Naive thymus-derived CD4-positive, alpha-beta T cell (primary cell): ENCODE results near the gene PNMA8C. TPM values are rescaled to one million over a fixed set of nuclear protein-coding genes. Genes with fewer than 3 reads are reported as not detected.
"Not testable (repeated sequence)": the region's sequence is repeated elsewhere in the genome, so short reads cannot be mapped to it uniquely, and the experiment has no call there.

Experiments
- ATAC-seq: fragments of 150-1000 bp; cut with Tn5 transposase; 2 replicates; pipeline ENCODE4 v1.10.0; 2021; ENCODE audit warnings: mild to moderate bottlenecking, moderate library complexity
- CTCF ChIA-PET: fragments of 350-600 bp; sonication (Branson Sonifier 250); formaldehyde crosslinking; loops from one replicate; lab custom pipeline; 2021; ENCODE audit warnings: antibody characterized with exemption; lab: Charles Lee
- POLR2A ChIA-PET: fragments of 350-600 bp; sonication (Branson Sonifier 250); formaldehyde crosslinking; loops from one replicate; lab custom pipeline; 2021; ENCODE audit warnings: antibody characterized with exemption, inconsistent platforms; lab: Charles Lee
- DNase-seq, 9 donors: peaks; one replicate each; pipeline versions ENCODE4 v3.0.0 to v3.0.0-alpha.2; 2020 to 2022; ENCODE audit warnings: mixed read lengths in 1 of 9
- H3K27ac ChIP-seq: one replicate; pipeline ENCODE4 v1.7.0; 2013; ENCODE audit warnings: mild to moderate bottlenecking, low read depth, low read length, moderate library complexity
- H3K27me3 ChIP-seq, 2 donors: one replicate each; pipeline ENCODE4 v1.7.0; 2013; ENCODE audit warnings: low read length in 2 of 2, mild to moderate bottlenecking in 2 of 2, moderate library complexity in 2 of 2; ENCODE audit not compliant: control insufficient read depth in 2 of 2, insufficient read depth in 2 of 2
- H3K36me3 ChIP-seq, 3 experiments: 1 replicate in 2 of 3; 2 replicates in 1 of 3; pipeline ENCODE4 v1.7.0; 2013; ENCODE audit warnings: low read length in 3 of 3, mild to moderate bottlenecking in 3 of 3, moderate library complexity in 1 of 3; ENCODE audit not compliant: insufficient read depth in 3 of 3, control insufficient read depth in 2 of 3
- H3K4me1 ChIP-seq, 2 donors: one replicate each; pipeline ENCODE4 v1.7.0; 2013; ENCODE audit warnings: low read length in 2 of 2, mild to moderate bottlenecking in 2 of 2, moderate library complexity in 1 of 2; ENCODE audit not compliant: control insufficient read depth in 2 of 2, insufficient read depth in 2 of 2
- H3K4me3 ChIP-seq: 2 replicates; pipeline ENCODE4 v1.7.0; 2013; ENCODE audit warnings: mild to moderate bottlenecking, low read length
- H3K9me3 ChIP-seq, 3 experiments: 1 replicate in 2 of 3; 2 replicates in 1 of 3; pipeline ENCODE4 v1.7.0; 2013; ENCODE audit warnings: low read length in 3 of 3; ENCODE audit not compliant: control insufficient read depth in 2 of 3
- H3K27ac Mint-ChIP-seq, 9 donors: one replicate each; pipeline ENCODE4 v1.8.0; 2020 to 2022; ENCODE audit warnings: mixed read lengths in 9 of 9, mild to moderate bottlenecking in 8 of 9, moderate library complexity in 5 of 9, inconsistent platforms in 2 of 9
- H3K27me3 Mint-ChIP-seq, 5 donors: one replicate each; pipeline ENCODE4 v1.8.0; 2021 to 2022; ENCODE audit warnings: mixed read lengths in 5 of 5, mild to moderate bottlenecking in 1 of 5
- H3K36me3 Mint-ChIP-seq, 5 donors: one replicate each; pipeline ENCODE4 v1.8.0; 2020 to 2022; ENCODE audit warnings: mixed read lengths in 5 of 5, mild to moderate bottlenecking in 3 of 5, inconsistent platforms in 1 of 5
- H3K4me1 Mint-ChIP-seq, 7 donors: one replicate each; pipeline ENCODE4 v1.8.0; 2020 to 2022; ENCODE audit warnings: mixed read lengths in 7 of 7, mild to moderate bottlenecking in 3 of 7, inconsistent platforms in 1 of 7
- H3K4me3 Mint-ChIP-seq, 10 donors: one replicate each; pipeline ENCODE4 v1.8.0; 2020 to 2022; ENCODE audit warnings: mild to moderate bottlenecking in 10 of 10, mixed read lengths in 10 of 10, moderate library complexity in 6 of 10, inconsistent platforms in 2 of 10
- H3K9me3 Mint-ChIP-seq, 11 donors: one replicate each; pipeline ENCODE4 v1.8.0; 2020 to 2022; ENCODE audit warnings: mixed read lengths in 11 of 11, mild to moderate bottlenecking in 4 of 11, inconsistent platforms in 1 of 11, moderate library complexity in 1 of 11
- intact Hi-C, 2 donors: fragments of 100-400 bp; cut with micrococcal nuclease; formaldehyde crosslinking; loops; one replicate each; pipeline ENCODE4 v1.15.1; 2023
- polyA plus RNA-seq, 2 donors: library from polyadenylated mRNA; unstranded; fragments of 300-500 nt; fragmentation: Illumina TruSeq; gene quantifications; one replicate each; pipeline ENCODE4 v1.2.3, GENCODE V29; 2021
- total RNA-seq, 6 experiments: library from RNA in 5 of 6; stranded (reverse) in 5 of 6; gene quantifications; 1 replicate in 5 of 6; 2 replicates in 1 of 6; pipeline ENCODE4 v1.2.3 and lab custom pipeline; 2021 to 2026

Gene PNMA8C
- total and polyA plus RNA-seq, 7 experiments from 2014 or later: not detected

GRCh38 chr19:46414899-46415298, 13.8 kb downstream of the PNMA8C start:
- H3K4me1 ChIP-seq, ATAC-seq, DNase-seq, H3K27me3 ChIP-seq, H3K9me3 ChIP-seq, H3K36me3 ChIP-seq, H3K4me3 Mint-ChIP-seq, H3K27ac Mint-ChIP-seq, H3K36me3 Mint-ChIP-seq, intact Hi-C loops, H3K9me3 Mint-ChIP-seq, H3K27ac ChIP-seq, H3K4me3 ChIP-seq, CTCF ChIA-PET: not testable (repeated sequence)
- H3K27me3 Mint-ChIP-seq: peaks cover 57 to 82% (median 72%) of the 10 kb centered on the region in 5 donors
- POLR2A ChIA-PET: interaction anchor here (0.6 kb wide), 1 partner anchor 421 kb away, joined by 4 read pairs; no protein-coding TSS in a partner anchor
- peaks cover 0 to 14% (median 10%) of the 10 kb centered on the region in 7 donors for H3K4me1 Mint-ChIP-seq

- Mint-ChIP-seq H3K4me1 (peaks cover 0 to 16% (median 12%) of the 10 kb centered on the region in 7 donors), H3K4me3 (peak within 1 kb of the TSS in 1 of 10 donors; percentile 33), H3K27ac (no peak within 1 kb of the TSS), H3K9me3 (peaks cover 0 to 3% (median 0%) of the 10 kb centered on the region in 11 donors), H3K36me3 (no peaks in the 10 kb centered on the region), H3K27me3 (peaks cover 57 to 80% (median 71%) of the 10 kb centered on the region in 5 donors)
- H3K9me3 ChIP-seq: no peaks in the 10 kb centered on the region
- no peak within 1 kb of the TSS for H3K4me3 ChIP-seq
- DNase-seq (no peak), ATAC-seq (no peak)
- no peaks in the 10 kb centered on the region for H3K36me3 ChIP-seq
- intact Hi-C loops: no loop called here
- H3K27me3 ChIP-seq: peaks cover 2 to 3% of the 10 kb centered on the region in 2 donors
- ChIA-PET POLR2A (no interaction called here), CTCF (no interaction called here)
- no peak within 1 kb of the TSS for H3K27ac ChIP-seq
- H3K4me1 ChIP-seq: no peaks in the 10 kb centered on the region
Observed at GRCh38 chr19:46413262-46414031, 15.3 kb downstream of the PNMA8C start, which contains the start of gene CCDC8. TSS of gene CCDC8 (minus strand) at chr19:46413564. CDS start at chr19:46412810, 754 bp downstream.

DNA sequence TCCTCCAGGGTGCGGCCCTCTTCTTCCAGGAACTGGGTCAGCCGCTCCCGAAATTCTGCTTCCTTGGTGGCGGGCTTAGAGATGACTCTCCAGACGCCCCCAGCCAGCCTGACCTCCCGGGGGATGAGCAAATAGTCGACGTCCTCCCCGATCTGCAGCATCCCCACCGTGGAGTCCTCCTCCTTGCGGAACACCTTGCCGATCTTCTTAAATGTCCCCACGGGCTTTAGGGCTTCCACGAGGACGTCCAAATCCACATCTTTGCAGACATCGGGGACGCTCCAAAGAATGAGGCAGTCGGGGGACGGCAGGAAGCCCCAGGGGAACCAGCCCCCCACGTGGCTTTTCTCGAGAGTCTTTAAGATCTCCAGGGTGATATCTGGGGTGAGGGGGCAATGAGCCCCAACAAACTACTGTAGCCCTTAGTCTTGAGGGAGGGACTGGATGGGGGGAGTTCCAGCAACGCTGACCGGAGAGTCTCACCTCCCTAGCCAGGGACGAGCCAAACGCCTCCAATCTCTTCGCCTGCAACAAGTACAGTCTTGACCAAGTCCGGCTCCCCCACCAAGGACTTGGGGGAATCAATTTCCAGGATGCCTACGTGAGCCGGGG, 16.0 kb downstream of the PNMA8C start:
- intact Hi-C loops: no loop called here
- Mint-ChIP-seq H3K27me3 (peaks cover 64 to 84% (median 78%) of the 10 kb centered on the region in 5 donors), H3K36me3 (no peaks in the 10 kb centered on the region), H3K4me1 (peaks cover 0 to 19% (median 14%) of the 10 kb centered on the region in 7 donors), H3K27ac (no peak overlapping the region), H3K4me3 (peak overlapping the region in 1 of 10 donors; percentile 33), H3K9me3 (peaks cover 0 to 3% (median 0%) of the 10 kb centered on the region in 11 donors)
- Histone ChIP-seq H3K4me3 (no peak overlapping the region), H3K27ac (no peak overlapping the region), H3K36me3 (no peaks in the 10 kb centered on the region), H3K27me3 (peaks cover 2 to 3% of the 10 kb centered on the region in 2 donors), H3K4me1 (no peaks in the 10 kb centered on the region), H3K9me3 (no peaks in the 10 kb centered on the region)
- ATAC-seq: no peak
- no peak for DNase-seq
- ChIA-PET CTCF (no interaction called here), POLR2A (no interaction called here)

- Mint-ChIP-seq H3K9me3 (peaks cover 0 to 3% (median 0%) of the 10 kb centered on the region in 11 donors), H3K27ac (no peak overlapping the region), H3K36me3 (no peaks in the 10 kb centered on the region), H3K4me1 (peaks cover 0 to 20% (median 14%) of the 10 kb centered on the region in 7 donors), H3K4me3 (peak overlapping the region in 1 of 10 donors; percentile 33), H3K27me3 (peaks cover 70 to 85% (median 83%) of the 10 kb centered on the region in 5 donors)
- intact Hi-C loops: no loop called here
- no peaks in the 10 kb centered on the region for H3K9me3 ChIP-seq
- peaks cover 2 to 3% of the 10 kb centered on the region in 2 donors for H3K27me3 ChIP-seq
- no peak overlapping the region for H3K4me3 ChIP-seq
- ATAC-seq (no peak), DNase-seq (no peak)
- CTCF ChIA-PET: no interaction called here
- no peak overlapping the region for H3K27ac ChIP-seq
- no peaks in the 10 kb centered on the region for H3K36me3 ChIP-seq
- POLR2A ChIA-PET: no interaction called here
- H3K4me1 ChIP-seq: no peaks in the 10 kb centered on the region
Observed at GRCh38 chr19:46411925-46412649, 16.6 kb downstream of the PNMA8C start.

DNA sequence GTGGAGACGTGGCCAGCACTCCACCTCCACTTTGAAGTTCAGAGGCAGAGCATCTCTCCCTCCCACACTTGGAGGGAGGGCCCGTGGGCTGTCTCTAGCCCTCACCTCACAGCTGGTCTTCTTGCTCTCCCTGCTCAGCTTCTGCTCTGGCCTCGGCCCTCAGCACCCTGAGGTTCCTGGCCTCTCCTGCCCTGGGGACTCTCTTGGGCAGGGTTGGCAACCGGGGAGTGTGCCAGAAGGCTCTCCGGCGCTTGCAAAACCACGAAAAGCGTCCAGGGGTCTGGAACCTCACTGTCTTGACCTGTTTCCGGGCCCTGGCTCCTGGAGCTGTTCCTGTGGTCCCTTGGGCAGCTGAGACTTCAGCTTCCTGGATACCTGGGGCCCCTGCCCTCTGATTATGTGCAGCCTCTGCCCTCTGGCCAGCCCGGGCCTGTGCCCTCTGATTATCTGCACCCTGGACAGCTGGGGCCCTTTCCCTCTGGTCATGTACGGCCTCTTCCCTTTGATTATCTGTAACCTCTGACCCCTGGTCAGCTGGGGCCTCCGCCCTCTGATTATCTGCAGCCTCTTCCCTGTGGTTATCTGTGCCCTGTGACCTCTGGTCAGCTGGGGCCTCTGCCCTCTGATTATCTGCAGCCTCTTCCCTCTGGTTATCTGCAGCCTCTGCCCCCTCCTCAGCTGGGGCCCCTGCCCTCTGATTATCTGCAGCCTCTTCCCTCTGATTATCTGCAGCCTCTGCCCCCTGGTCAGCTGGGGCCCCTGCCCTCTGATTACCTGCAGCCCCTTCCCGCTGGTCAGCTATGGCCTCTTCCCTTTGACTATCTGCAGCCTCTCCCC, 17.4 kb downstream of the PNMA8C start:
- Histone ChIP-seq H3K9me3 (no peaks in the 10 kb centered on the region), H3K4me3 (no peak overlapping the region), H3K27me3 (peaks cover 0 to 3% of the 10 kb centered on the region in 2 donors), H3K36me3 (no peaks in the 10 kb centered on the region), H3K27ac (no peak overlapping the region), H3K4me1 (no peaks in the 10 kb centered on the region)
- Mint-ChIP-seq H3K27ac (no peak overlapping the region), H3K36me3 (no peaks in the 10 kb centered on the region), H3K4me3 (no peak overlapping the region), H3K4me1 (peaks cover 0 to 20% (median 11%) of the 10 kb centered on the region in 7 donors), H3K27me3 (peaks cover 66 to 86% (median 85%) of the 10 kb centered on the region in 5 donors), H3K9me3 (peaks cover 0 to 3% (median 0%) of the 10 kb centered on the region in 11 donors)
- intact Hi-C loops: no loop called here
- DNase-seq (no peak), ATAC-seq (no peak)
- ChIA-PET POLR2A (no interaction called here), CTCF (interaction anchor here (0.6 kb wide), 1 partner anchor 7 kb away, joined by 3 read pairs; no protein-coding TSS in a partner anchor)
